DMS153 treated with DMSO at 0.1 percent for 48 hours (cell line): ENCODE results near the gene TMOD1.
"Not testable (repeated sequence)": the region's sequence is repeated elsewhere in the genome, so short reads cannot be mapped to it uniquely, and the experiment has no call there.

Experiments
- DNase-seq: peaks from one replicate; lab custom pipeline; 2025; ENCODE audit not compliant: unreplicated experiment; lab: John Stamatoyannopoulos, UW

Gene TMOD1

DNA sequence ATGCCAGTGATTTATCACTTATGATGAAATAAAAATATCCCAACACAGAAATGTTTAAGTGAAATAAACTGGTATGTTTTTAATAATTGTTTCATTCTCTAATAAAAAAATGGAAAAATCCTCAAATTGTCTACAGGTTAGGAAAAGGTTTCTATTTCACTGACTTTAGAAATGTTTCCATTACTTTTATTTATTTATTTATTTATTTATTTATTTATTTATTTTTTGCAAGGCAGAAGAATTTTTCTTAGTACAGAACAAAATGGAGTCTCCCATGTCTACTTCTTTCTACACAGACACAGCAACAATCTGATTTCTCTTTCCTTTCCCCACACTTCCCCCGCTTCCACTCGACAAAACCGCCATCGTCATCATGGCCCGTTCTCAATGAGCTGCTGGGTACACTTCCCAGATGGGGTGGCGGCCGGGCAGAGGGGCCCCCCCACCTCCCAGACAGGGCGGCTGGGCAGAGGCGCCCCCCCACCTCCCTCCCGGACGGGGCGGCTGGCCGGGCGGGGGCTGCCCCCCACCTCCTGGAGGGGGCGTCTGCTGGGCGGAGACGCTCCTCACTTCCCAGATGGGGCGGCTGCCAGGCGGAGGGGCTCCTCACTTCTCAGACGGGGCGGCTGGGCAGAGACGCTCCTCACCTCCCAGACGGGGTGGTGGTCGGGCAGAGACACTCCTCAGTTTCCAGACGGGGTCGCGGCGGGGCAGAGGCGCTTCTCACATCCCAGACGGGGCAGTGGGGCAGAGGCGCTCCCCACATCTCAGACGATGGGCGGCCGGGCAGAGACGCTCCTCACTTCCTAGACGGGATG, 3.7 kb upstream of the TMOD1 start:
- DNase-seq, result not testable (repeated sequence)

DNA sequence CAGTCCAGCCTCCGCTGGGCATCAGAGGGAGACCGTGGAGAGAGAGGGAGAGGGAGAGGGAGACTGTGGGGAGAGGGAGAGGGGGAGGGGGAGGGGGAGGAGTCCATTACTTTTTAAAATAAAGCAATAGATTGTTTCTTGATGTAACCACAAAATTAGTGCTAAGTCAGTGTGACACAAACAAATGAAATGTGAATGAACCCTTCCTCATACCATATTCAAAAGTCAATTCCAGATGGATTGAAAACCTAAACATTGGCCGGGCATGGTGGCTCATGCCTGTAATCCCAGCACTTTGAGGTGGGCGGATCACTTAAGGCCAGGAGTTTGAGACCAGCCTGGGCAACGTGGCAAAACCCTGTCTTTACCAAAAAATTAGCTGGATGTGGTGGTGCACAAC, 2.6 kb upstream of the TMOD1 start:
- DNase-seq, result not testable (repeated sequence)

DNA sequence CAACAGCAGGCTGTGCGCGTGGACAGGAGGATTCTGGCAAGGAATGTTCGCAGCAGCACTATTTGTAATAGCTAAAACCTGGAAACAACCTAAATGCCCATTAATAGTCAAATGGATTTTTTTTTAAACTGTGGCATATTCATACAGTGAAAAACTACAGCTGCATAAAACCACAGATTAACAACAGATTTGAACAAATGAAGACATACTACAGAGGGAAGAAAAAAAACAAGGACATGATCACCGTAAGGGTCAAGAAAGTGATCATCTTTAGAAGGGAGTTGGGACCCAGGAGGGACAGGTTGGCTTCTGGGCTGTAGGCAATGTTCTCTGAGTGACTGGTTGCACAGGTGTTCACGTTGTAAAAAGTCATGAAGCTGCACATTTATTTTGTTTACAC, 1.2 kb upstream of the TMOD1 start:
- DNase-seq, result no peak

GRCh38 chr9:97500765-97501176, 695 bp upstream of the TMOD1 start:
- no peak for DNase-seq

DNA sequence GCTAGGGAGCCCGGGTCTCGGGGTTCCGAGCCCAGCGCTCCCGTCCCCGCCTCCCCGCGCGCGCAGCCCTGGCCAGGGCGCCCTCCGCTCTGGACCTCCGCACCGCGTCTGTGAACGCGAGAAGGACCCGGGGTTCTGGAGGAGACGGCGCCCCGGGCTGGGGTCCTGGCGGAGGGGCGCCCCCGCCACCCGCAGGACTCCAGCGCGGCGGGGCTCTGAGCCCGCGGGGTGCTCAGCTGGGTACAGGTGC, 431 bp downstream of the TMOD1 start:
- DNase-seq, result no peak

- no peak for DNase-seq
Measured at GRCh38 chr9:97502222-97502983, 937 bp downstream of the TMOD1 start.

- no peak for DNase-seq
Measured at GRCh38 chr9:97502984-97503861, 1.8 kb downstream of the TMOD1 start.

DNA sequence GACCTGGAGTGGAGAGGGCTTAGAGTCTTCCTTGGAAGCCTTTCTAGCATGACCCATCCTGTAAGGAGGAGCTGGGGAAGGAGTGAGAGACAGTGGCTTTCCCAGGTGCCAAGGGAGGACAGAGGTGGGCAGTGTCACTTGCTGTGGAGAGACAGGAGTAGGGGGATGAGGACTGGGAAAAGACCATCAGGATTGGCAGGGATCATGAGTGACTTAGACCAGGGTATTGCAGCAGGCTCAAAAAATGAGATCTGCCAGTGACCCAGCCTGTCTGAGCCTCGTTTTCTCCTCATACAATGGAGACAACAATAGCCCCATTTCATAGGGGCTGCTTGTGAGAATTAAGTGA, 2.4 kb downstream of the TMOD1 start:
- DNase-seq, result no peak

GRCh38 chr9:97504381-97505216, 3.1 kb downstream of the TMOD1 start:
- no peak for DNase-seq

DNA sequence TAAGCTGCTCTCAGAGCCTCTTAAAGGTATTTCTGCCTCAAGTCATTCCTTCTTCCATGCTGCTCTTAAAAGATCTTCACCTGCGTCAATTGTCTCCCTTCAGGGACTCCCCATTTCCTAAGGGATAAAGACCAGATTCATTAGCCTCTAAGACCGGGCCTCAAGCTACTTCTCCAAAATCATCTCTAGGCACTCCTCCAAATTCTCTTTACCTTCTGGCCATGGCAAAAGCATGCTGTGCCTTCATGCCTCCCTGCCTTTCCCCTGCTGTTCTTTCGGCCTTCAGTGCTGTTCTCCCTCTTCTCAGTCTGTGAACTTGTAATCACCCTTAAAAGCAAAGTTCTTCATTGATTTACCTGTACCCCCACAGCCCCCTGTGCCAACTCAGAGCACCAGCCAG, 4.4 kb downstream of the TMOD1 start:
- DNase-seq, result no peak

- no peak for DNase-seq
Measured at GRCh38 chr9:97506306-97506705, 4.8 kb downstream of the TMOD1 start.

DNA sequence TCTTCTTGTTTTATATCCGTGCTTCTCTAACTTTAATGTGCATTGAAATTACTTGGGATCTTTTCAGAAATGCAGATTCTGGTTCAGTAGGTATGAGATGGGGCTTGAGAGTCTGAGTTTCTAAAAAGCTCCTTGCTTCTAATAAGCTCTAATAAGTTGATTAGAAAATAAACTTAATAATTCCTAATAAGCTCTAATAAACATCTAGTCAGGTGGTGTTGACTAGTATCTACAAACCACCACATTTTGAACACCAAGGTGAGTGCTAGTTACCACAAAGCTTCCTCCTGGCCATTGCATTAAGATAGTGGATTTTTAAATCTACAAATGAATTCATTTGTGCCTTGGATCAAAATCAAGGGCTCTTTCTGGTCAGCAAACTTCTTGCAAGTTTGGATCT, 5.3 kb downstream of the TMOD1 start:
- DNase-seq, result no peak

GRCh38 chr9:97507428-97507984, 6.0 kb downstream of the TMOD1 start:
- DNase-seq, result no peak

DNA sequence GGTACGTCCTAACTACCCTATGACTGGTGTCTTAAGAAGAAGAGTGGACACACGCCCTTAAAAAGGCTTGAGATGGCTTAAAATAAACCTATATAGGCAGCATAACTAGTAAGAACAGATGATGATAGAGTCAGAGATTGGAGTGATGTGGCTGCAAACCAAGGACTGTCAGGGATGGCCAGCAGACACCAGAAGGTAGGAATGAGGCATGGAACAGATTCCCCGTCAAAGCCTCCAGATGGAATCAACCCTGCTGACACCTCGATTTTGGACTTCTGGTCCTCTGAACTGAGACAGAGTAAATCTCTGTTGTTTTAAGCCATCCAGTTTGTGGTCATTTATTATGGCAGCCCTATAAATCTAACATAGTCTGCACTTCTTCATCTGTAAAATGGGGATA, 7.4 kb downstream of the TMOD1 start:
- no peak for DNase-seq

GRCh38 chr9:97510797-97511654, 9.6 kb downstream of the TMOD1 start:
- DNase-seq, result no peak

DNA sequence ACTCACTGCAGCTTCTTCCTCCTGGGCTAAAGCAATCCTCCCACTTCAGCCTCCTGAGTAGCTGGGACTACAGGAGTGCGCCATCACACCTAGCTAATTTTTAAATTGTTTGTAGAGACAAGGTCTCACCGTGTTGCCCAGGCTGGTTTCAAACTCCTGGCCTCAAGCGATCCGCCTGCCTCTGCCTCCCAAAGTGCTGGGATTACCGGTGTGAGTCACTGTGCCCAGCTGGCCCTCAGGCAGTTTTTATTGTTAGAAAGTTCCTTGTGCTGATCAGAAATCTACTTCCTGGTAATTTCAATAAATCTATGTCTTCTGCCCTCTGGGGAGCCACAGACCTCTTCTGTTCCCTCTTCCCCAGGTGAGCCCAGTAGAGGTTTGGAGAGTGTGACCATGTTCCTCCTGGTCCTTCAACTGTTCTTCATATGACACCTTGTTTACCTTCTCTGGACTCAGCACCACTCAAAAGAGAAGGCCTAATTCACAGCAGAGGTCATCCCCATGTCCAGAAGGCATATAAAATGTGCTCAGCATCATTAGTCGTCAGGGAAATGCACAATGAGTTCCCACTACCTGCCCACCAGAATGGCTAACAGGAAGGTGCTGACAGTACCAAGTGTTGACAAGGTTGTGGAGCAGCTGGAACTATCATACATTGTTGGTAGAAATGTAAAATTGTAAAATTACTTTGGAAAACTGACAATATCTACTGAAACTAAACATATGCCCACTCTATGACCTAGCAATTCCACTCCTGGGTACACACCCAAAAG, 10.4 kb downstream of the TMOD1 start:
- DNase-seq, result no peak

GRCh38 chr9:97512966-97513560, 11.6 kb downstream of the TMOD1 start:
- no peak for DNase-seq

DNA sequence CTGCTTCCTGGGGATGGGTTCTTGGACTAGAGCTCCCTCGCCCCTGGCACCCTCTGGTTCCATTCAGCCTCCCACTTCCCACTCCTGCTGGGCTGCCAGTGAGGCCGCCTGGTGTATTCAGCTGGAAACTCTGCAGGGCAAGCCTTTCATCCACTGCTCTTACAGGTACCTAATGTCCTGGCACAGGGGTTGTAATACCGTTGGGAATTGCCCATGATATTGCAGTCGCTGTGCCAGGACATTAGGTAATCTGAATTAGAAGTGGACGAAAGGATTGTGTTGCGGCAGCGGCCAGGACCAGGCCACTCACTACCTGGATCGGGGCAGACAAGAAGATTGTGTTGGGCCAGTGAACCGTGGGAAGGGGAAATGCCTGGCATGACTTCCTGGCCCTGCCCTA, 13.1 kb downstream of the TMOD1 start:
- no peak for DNase-seq

DNA sequence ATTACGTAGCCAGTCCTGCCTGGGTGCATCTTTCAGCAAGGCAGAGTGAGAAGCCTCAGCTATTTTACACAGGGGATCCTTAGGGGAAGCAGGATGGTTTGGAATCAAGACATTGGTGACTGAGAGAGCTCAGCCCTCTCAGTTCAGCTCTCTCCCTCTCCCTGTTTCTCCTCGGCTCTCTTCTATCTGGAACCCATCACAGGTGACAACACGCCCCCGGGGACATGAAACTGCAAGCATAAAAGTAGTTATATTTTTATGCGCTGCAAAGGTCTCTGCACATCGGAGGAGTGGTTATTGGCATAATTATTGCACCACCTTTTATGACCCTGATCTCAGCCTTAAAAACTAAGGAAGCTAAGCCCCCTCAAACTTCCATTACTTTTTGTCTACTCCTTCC, 14.2 kb downstream of the TMOD1 start:
- DNase-seq, result no peak
